Measurements from ENCODE around the gene PDE4D.

The PDE4D gene

GRCh38 chr5:59178071-59178470 is 715.5 kb downstream of the PDE4D start:
- no peak for DNase-seq (ENCODE audit: low read depth in 2 of 2)

DNA sequence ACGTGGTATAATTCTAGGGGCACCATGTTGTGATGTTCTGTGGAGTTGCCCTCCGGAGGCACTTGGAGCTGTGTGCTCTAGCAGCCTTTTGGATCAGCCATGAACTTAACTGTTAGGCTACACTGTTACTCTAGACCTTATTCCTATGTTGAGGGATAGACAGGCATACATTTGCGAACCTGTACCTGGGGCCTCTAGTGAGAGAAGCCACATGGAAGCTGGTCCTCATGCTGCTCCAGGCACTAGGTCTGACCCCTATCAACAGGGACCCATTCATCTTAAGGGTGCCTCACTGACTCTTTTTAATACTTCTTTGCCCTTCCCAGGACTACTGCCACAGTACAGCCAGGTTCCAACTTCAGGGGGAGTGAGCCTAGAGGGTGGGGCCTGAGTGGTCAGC is 715.9 kb downstream of the PDE4D start:
- DNase-seq (ENCODE audit: low read depth in 2 of 2): no peak

DNA sequence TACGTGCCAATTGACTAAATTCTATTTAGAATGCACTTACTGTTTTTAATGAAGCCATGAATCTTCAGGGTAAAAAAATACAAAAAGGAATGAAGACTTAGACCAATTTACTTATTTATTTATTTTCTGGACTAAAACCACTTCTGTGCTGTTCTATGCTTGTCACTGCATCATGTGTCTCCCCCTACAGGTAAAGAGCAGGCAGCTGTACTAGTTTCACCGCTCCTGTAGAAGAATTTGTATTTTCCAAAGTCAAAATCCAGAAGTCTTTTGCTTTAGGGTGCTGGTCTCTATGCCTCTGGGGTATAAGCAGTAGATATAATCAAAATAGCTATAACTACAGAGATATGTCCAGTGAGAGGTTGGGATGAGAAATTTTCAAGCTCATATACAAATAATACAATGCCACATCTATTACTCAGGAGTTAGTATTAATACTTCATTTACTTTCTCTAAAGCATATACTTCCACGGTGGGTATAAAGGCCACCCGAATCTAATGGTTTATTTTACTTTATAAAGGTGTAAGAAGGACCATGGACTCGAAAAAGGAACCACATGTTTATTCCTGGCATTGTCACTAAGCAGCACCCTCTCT is 719.2 kb downstream of the PDE4D start:
- DNase-seq (ENCODE audit: low read depth in 2 of 2): peak in 1 of 2 donors; percentile 4

GRCh38 chr5:59173578-59173977 is 719.9 kb downstream of the PDE4D start:
- no peak for DNase-seq (ENCODE audit: low read depth in 2 of 2)

DNA sequence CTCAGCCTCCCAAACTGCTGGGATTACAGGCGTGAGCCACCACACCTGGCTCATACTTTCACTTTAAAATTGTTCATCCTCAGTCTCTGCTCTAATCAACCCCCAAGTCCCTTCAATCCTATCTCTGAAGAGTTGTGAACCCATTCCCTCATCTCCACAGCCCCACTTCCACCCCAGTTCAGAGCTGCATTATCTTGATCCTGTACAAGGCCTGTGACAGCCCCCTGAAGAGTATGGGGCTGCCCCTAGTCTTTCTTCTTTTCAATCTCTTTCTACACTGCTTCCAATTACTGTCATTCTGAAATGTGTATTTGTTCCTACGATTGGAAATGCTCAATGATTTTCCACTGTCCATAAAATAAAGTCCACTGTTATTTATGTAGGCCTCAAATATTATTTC is 722.4 kb downstream of the PDE4D start:
- no peak for DNase-seq (ENCODE audit: low read depth in 2 of 2)

GRCh38 chr5:59169768-59170150 is 723.8 kb downstream of the PDE4D start:
- no peak for DNase-seq (ENCODE audit: low read depth in 2 of 2)

GRCh38 chr5:59169081-59169767 is 724.3 kb downstream of the PDE4D start:
- DNase-seq (ENCODE audit: low read depth in 2 of 2): no peak

DNA sequence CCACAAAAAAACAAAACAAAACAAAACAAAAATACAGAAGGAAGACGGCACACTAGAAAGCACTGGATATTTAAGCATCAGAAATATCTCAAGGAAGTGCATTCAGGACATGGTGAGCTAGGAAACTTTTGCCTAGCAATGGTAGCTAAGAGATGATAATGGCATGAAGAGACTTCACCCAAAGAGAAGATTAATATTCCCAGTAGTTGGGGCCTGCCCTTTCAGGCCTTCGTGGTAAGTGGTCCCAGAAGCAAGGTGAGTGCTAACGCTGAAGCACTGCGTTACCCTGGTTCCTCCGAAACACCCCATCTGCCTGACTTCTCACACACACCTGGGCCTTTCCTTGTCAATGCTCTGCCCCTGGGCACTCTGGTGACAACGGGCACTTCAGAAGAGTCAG is 725.5 kb downstream of the PDE4D start:
- no peak for DNase-seq (ENCODE audit: low read depth in 2 of 2)

GRCh38 chr5:59164041-59164830 is 729.3 kb downstream of the PDE4D start:
- DNase-seq (ENCODE audit: low read depth in 2 of 2): no peak

GRCh38 chr5:59161221-59162105 is 732.1 kb downstream of the PDE4D start:
- no peak for DNase-seq (ENCODE audit: low read depth in 2 of 2)

GRCh38 chr5:59158637-59159391 is 734.7 kb downstream of the PDE4D start:
- DNase-seq (ENCODE audit: low read depth in 2 of 2): no peak

DNA sequence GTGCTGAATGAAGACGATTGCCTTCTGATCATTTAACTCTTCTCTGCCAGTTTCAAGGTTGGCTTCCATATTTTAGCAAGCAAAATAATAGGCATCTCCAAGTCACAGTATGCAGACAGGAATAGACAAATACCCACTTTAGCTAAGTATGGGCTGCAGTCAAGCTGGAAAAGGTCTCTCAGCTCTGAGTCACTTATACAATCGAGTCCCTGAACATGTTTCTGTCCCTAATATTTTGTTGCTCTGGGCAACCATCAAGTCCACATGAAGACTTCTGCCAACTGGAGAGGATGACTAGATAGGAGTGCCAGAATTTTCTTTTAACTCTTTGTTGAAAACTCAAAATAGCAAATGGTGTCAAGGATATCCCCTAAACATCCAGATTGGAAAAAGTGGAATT is 735.4 kb downstream of the PDE4D start:
- no peak for DNase-seq (ENCODE audit: low read depth in 2 of 2)

DNA sequence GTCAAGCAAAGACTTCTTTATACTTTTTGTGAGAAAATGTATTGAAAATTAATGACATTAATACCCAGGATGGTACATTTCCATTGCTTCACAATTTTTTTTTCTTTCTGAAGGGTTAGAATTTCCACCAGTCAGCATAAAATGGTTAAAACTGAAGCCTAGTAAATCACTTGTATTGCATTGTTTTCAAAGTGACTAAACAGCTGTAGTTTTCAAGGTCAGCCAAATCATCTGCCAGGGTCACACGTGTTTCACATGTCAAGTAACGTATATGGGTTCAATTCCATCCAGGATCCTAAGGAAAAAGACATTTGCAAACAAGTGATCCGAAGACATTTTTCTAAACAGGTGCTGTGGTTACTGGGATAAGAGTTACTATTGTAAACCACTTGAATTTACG is 736.5 kb downstream of the PDE4D start:
- DNase-seq (ENCODE audit: low read depth in 2 of 2): no peak

GRCh38 chr5:59152701-59153245 is 740.8 kb downstream of the PDE4D start:
- no peak for DNase-seq (ENCODE audit: low read depth in 2 of 2)

- no peak for DNase-seq (ENCODE audit: low read depth in 2 of 2)
Observed at GRCh38 chr5:59151162-59151889, 742.2 kb downstream of the PDE4D start.

GRCh38 chr5:59149827-59150226 is 743.7 kb downstream of the PDE4D start:
- DNase-seq (ENCODE audit: low read depth in 2 of 2): no peak

DNA sequence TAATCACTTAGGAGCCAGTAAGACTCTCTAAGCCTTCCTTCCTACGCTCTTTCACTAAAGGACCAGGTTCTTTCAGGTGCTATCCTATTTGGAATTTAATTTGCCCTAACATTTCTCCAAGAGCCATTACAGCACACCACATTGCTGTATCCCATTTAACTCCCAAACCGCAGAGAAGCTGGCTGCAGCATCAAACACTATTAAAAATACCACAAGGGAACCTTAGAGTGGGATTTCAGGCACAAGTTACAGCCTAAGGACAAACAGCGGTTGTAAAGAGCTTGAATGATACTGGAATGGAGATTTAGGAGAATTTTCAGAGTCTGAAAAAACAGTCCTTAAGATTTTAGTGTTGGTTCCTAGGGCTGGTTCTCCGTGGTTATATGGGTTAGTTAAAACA is 744.3 kb downstream of the PDE4D start:
- no peak for DNase-seq (ENCODE audit: low read depth in 2 of 2)

GRCh38 chr5:59146729-59147128 is 746.8 kb downstream of the PDE4D start:
- no peak for DNase-seq (ENCODE audit: low read depth in 2 of 2)

- no peak for DNase-seq (ENCODE audit: low read depth in 2 of 2)
Observed at GRCh38 chr5:59143926-59144333, 749.6 kb downstream of the PDE4D start.

- no peak for DNase-seq (ENCODE audit: low read depth in 2 of 2)
Observed at GRCh38 chr5:59142927-59143326, 750.6 kb downstream of the PDE4D start.

Measured in stimulated activated CD8-positive, alpha-beta memory T cell treated with anti-CD3 and anti-CD28 coated beads, Interleukin-2, amount 100 ng/mL, for 1 hour (primary cell).